ENCODE measurements around the gene ABI1.

DNA sequence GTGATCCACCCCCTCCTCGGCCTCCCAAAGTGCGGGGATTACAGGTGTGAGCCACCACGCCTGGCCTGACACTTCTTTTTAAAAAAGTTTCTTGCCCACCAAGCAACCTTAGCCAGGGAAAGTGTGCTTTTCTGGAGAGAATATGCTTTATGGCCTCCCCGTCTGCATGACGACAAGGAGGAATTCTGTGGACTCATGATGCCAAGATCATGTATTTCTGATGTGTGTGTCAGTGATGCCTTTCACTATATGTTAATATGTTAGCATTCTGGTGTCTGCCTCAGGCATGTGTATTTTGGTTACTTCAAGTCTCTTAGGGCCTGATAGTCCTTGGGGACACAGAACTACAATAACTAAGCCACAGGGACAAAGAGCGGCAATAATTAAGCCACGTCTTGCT is 161.1 kb downstream of the ABI1 start:
- TF ChIP-seq CTCF (conservative IDR thresholded peaks at IDR 0.05) (no peak), EZH2 (IDR thresholded peaks at IDR 0.05; ENCODE audit: low read depth) (no peak)

Data from PC-9 (cell line).